GM12878 (cell line): Measurements from ENCODE around the gene SPINK13. TPM values are rescaled to one million over a fixed set of nuclear protein-coding genes. Genes with fewer than 3 reads are reported as not detected.

Experiments
- ATAC-seq: fragments of 200-7000 bp; cut with Tn5 transposase; 3 replicates; pipeline ENCODE4 v1.9.1; 2020; ENCODE audit warnings: mild to moderate bottlenecking, moderate library complexity
- BruUV-seq: library from RNA; stranded (reverse); fragments of 400-500 nt; replicated peaks from 2 replicates; lab custom pipeline; 2021; lab: Mats Ljungman, UMichigan
- CTCF ChIA-PET: fragments of 300-600 bp; sonication (Branson Sonifier 250); formaldehyde crosslinking; extraction: SDS; loops from one replicate; lab custom pipeline; 2021; ENCODE audit warnings: inconsistent platforms; lab: Yijun Ruan, JAX
- POLR2A ChIA-PET: fragments of 350-600 bp; formaldehyde crosslinking; extraction: SDS; loops from one replicate; lab custom pipeline; 2021; ENCODE audit warnings: inconsistent platforms; lab: Charles Lee
- RAD21 ChIA-PET: fragments of 300-600 bp; sonication (Branson Sonifier 250); formaldehyde crosslinking; loops from one replicate; lab custom pipeline; 2023; ENCODE audit warnings: antibody characterized with exemption; ENCODE audit not compliant: unreplicated experiment; lab: Charles Lee
- SMC1A ChIA-PET: fragments of 300-600 bp; sonication (Branson Sonifier 250); formaldehyde crosslinking; loops from one replicate; lab custom pipeline; 2023; ENCODE audit not compliant: unreplicated experiment, uncharacterized antibody; lab: Charles Lee
- DNase-seq: peaks from one replicate; pipeline ENCODE4 v3.0.0-alpha.2; 2011; ENCODE audit warnings: low read depth, low spot score
- FAIRE-seq: peaks from 3 replicates; lab custom pipeline; 2011; peaks lifted over from hg19 to GRCh38; lab: Jason Lieb, UNC
- H2AFZ ChIP-seq: 2 replicates; pipeline ENCODE4 v1.6.0; 2011; ENCODE audit warnings: low read depth, low read length, control low read depth; ENCODE audit not compliant: control insufficient read depth
- H3K27ac ChIP-seq: 2 replicates; pipeline ENCODE4 v1.5.1; 2011; ENCODE audit warnings: control low read depth; ENCODE audit not compliant: control insufficient read depth, insufficient read depth
- H3K27me3 ChIP-seq, 2 experiments: replicated peaks in 1 of 2; 2 replicates each; pipeline versions ENCODE4 v1.6.0 to v1.6.1; 2011; ENCODE audit warnings: low read length in 1 of 2; ENCODE audit not compliant: control insufficient read depth in 2 of 2, insufficient read depth in 2 of 2
- H3K36me3 ChIP-seq, 2 experiments: 2 replicates each; pipeline ENCODE4 v1.5.1; 2011; ENCODE audit warnings: low read length in 1 of 2; ENCODE audit not compliant: control insufficient read depth in 2 of 2, insufficient read depth in 2 of 2
- H3K4me1 ChIP-seq: 2 replicates; pipeline ENCODE4 v1.6.1; 2011; ENCODE audit warnings: mild to moderate bottlenecking, low read length, moderate library complexity, mixed read lengths; ENCODE audit not compliant: control insufficient read depth, insufficient read depth
- H3K4me2 ChIP-seq: 2 replicates; pipeline ENCODE4 v1.6.0; 2011; ENCODE audit warnings: control low read depth; ENCODE audit not compliant: control insufficient read depth, insufficient read depth
- H3K4me3 ChIP-seq: fragments of 200-600 bp; sonication (generic); 2 replicates; pipeline ENCODE4 v1.5.1; 2016
- H3K79me2 ChIP-seq: 2 replicates; pipeline ENCODE4 v1.6.0; 2011; ENCODE audit warnings: low read length; ENCODE audit not compliant: control insufficient read depth, insufficient read depth
- H3K9ac ChIP-seq: 2 replicates; pipeline ENCODE4 v1.8.0; 2011; ENCODE audit warnings: low read length, control low read depth, mixed read lengths; ENCODE audit not compliant: control insufficient read depth, insufficient read depth
- H3K9me3 ChIP-seq: replicated peaks from 3 replicates; pipeline ENCODE4 v1.5.1; 2011; ENCODE audit warnings: mild to moderate bottlenecking, low read length; ENCODE audit not compliant: control insufficient read depth, insufficient read depth
- H4K20me1 ChIP-seq: 2 replicates; pipeline ENCODE4 v1.6.0; 2011; ENCODE audit not compliant: control insufficient read depth, insufficient read depth
- ATF7 ChIP-seq: fragments of 450-650 bp; IDR thresholded peaks from 2 replicates; pipeline ENCODE4 v1.6.1; 2016; ENCODE audit warnings: low read depth, mild to moderate bottlenecking
- BHLHE40 ChIP-seq, 2 experiments: fragments of 450-650 bp in 1 of 2; IDR thresholded peaks; 2 replicates each; pipeline ENCODE4 v1.6.1; 2011 to 2017; ENCODE audit warnings: low read depth in 2 of 2, borderline replicate concordance in 1 of 2, improper control_type of control experiment in 1 of 2, low read length in 1 of 2, mild to moderate bottlenecking in 1 of 2
- CHD4 ChIP-seq: fragments of 200-600 bp; sonication (generic); IDR thresholded peaks from 2 replicates; pipeline ENCODE4 v1.6.1; 2016; ENCODE audit warnings: mild to moderate bottlenecking
- EED ChIP-seq: sonication (generic); IDR thresholded peaks from 2 replicates; pipeline ENCODE4 v1.6.1; 2016; ENCODE audit warnings: antibody characterized with exemption, low read depth
- IRF3 ChIP-seq: fragments of 450-650 bp; IDR thresholded peaks from 2 replicates; pipeline ENCODE4 v1.6.1; 2014; ENCODE audit warnings: mild to moderate bottlenecking
- IRF5 ChIP-seq: fragments of 450-650 bp; IDR thresholded peaks from 2 replicates; pipeline ENCODE4 v1.6.1; 2017; ENCODE audit warnings: borderline replicate concordance
- REST ChIP-seq: IDR thresholded peaks from 2 replicates; pipeline ENCODE4 v1.6.1; 2012; ENCODE audit warnings: mild to moderate bottlenecking, low read depth, low read length
- SP1 ChIP-seq: IDR thresholded peaks from one replicate; pipeline ENCODE4 v1.6.1; 2011; ENCODE audit warnings: low read depth, low read length
- SREBF2 ChIP-seq: IDR thresholded peaks from 2 replicates; pipeline ENCODE4 v1.6.1; 2012; ENCODE audit warnings: mild to moderate bottlenecking, low read length
- TCF3 ChIP-seq: IDR thresholded peaks from 2 replicates; pipeline ENCODE4 v1.6.1; 2012; ENCODE audit warnings: low read depth, mild to moderate bottlenecking, low read length, borderline replicate concordance; ENCODE audit not compliant: insufficient read depth
- ZBED1 ChIP-seq: IDR thresholded peaks from 2 replicates; pipeline ENCODE4 v1.6.1; 2016; ENCODE audit warnings: borderline replicate concordance
- ZNF622 ChIP-seq: fragments of 450-650 bp; IDR thresholded peaks from 2 replicates; pipeline ENCODE4 v1.6.1; 2017; ENCODE audit warnings: mild to moderate bottlenecking, inconsistent platforms
- WGBS: methylation state at CpG from one replicate; pipeline ENCODE4 v1.1.6; 2016; ENCODE audit warnings: low lambda C conversion rate; ENCODE audit not compliant: insufficient replicate concordance, insufficient coverage; ENCODE audit errors: missing lambda C conversion rate; 5-methylcytosine and 5-hydroxymethylcytosine counted together
- in situ Hi-C: fragments of 300-500 bp; cut with MboI; formaldehyde crosslinking; loops from 9 replicates; pipeline ENCODE4 v1.14.3; 2018; ENCODE audit warnings: mixed read lengths
- intact Hi-C: fragments of 100-400 bp; cut with micrococcal nuclease; formaldehyde crosslinking; loops from one replicate; pipeline ENCODE4 v1.14.2; 2022; ENCODE audit not compliant: unreplicated experiment
- polyA plus RNA-seq, 11 experiments: library from polyadenylated mRNA; depleted of rRNA in 4 of 11; unstranded in 6 of 11; stranded (reverse) in 5 of 11; fragments of >200 nt; fragmentation: Nextera tagmentation in 4 of 11; fragmentation: Illumina TruSeq in 1 of 11; extraction: Ambion mirVana in 4 of 11; extraction: Trizol in 1 of 11; gene quantifications; 1 replicate in 1 of 11; 2 replicates in 10 of 11; pipeline versions ENCODE4 v1.2.1 to v1.2.3, GENCODE V29; 2011 to 2016; ENCODE audit warnings: inconsistent platforms in 2 of 11, missing spikeins in 2 of 11, low read depth in 1 of 11
- total RNA-seq, 4 experiments: library from RNA; depleted of rRNA in 3 of 4; stranded (reverse); fragments of >200 nt in 3 of 4; fragmentation: Illumina TruSeq in 1 of 4; extraction: Trizol in 1 of 4; gene quantifications; 2 replicates each; pipeline versions ENCODE4 v1.2.1 to v1.2.3, GENCODE V29; 2013 to 2021
- TF ChIP-seq, protein P1 (sequence below): fragments of 450-650 bp; IDR thresholded peaks from 2 replicates; pipeline ENCODE4 v1.6.1; 2018; ENCODE audit warnings: mild to moderate bottlenecking, low read depth, moderate library complexity; ENCODE audit not compliant: partially characterized antibody
- TF ChIP-seq, protein P2 (sequence below): fragments of 450-650 bp; IDR thresholded peaks from 2 replicates; pipeline ENCODE4 v1.6.1; 2017; ENCODE audit warnings: antibody characterized with exemption, mild to moderate bottlenecking, moderate library complexity

SPINK13 gene
- total and polyA plus RNA-seq, 10 of the 15 experiments (the other 5 are each of a cell fraction or from before 2014, with no cell fraction given) = 0.15 to 0.16 TPM; not detected in 8

DNA sequence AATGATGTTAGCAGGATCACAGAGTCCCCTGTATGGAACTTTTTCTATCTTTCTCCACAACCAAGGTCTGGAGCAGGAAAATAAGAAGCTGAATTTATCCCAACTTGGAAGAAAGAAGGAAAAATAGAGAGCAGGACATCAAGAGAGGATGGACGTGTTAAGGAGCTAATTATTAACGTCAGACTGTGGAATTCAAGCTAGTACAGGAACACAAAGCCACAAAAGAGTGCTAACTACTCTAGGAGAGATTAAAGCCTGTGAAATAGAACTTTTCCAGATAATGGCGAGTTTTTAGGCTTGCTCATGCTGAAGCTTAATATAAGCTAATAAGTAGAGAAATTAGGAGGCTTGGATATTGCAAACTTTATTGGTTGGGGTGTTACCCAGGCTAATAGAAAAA is 632 bp upstream of the SPINK13 start:
- no peak overlapping the region for H3K4me3 ChIP-seq
- no peak for DNase-seq
- RAD21 ChIA-PET = no interaction called here
- no peak overlapping the region for H2AFZ ChIP-seq
- in situ Hi-C loops = no loop called here
- POLR2A ChIA-PET = no interaction called here
- no peak for FAIRE-seq
- no peak overlapping the region for H3K9ac ChIP-seq
- no peaks in the 10 kb centered on the region for H3K27me3 ChIP-seq
- H3K4me2 ChIP-seq = no peak overlapping the region
- CTCF ChIA-PET = no interaction called here
- H3K79me2 ChIP-seq = no peaks in the 10 kb centered on the region
- H4K20me1 ChIP-seq = no peaks in the 10 kb centered on the region
- no peaks in the 10 kb centered on the region for H3K4me1 ChIP-seq
- no peak overlapping the region for H3K27ac ChIP-seq
- no peaks in the 10 kb centered on the region for H3K9me3 ChIP-seq
- BruUV-seq = no TSS peak
- no peak for ATAC-seq
- intact Hi-C loops = no loop called here
- H3K36me3 ChIP-seq = no peaks in the 10 kb centered on the region
- 0% methylated on average over 3 of the region's 3 CpGs for WGBS
- SMC1A ChIA-PET = no interaction called here
- no peak for TF ChIP-seq IRF3
- TF ChIP-seq, protein P1, sequence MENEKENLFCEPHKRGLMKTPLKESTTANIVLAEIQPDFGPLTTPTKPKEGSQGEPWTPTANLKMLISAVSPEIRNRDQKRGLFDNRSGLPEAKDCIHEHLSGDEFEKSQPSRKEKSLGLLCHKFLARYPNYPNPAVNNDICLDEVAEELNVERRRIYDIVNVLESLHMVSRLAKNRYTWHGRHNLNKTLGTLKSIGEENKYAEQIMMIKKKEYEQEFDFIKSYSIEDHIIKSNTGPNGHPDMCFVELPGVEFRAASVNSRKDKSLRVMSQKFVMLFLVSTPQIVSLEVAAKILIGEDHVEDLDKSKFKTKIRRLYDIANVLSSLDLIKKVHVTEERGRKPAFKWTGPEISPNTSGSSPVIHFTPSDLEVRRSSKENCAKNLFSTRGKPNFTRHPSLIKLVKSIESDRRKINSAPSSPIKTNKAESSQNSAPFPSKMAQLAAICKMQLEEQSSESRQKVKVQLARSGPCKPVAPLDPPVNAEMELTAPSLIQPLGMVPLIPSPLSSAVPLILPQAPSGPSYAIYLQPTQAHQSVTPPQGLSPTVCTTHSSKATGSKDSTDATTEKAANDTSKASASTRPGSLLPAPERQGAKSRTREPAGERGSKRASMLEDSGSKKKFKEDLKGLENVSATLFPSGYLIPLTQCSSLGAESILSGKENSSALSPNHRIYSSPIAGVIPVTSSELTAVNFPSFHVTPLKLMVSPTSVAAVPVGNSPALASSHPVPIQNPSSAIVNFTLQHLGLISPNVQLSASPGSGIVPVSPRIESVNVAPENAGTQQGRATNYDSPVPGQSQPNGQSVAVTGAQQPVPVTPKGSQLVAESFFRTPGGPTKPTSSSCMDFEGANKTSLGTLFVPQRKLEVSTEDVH = no peak
- no peak for TF ChIP-seq ZBED1
- TF ChIP-seq CHD4 = no peak
- TF ChIP-seq EED = no peak
- no peak for TF ChIP-seq REST
- no peak for TF ChIP-seq BHLHE40 (IDR thresholded peaks at IDR 0.05; ENCODE audit: borderline replicate concordance in 1 of 2, low read depth in 2 of 2, low read length in 1 of 2)
- no peak for TF ChIP-seq ZNF622
- TF ChIP-seq, protein P2, sequence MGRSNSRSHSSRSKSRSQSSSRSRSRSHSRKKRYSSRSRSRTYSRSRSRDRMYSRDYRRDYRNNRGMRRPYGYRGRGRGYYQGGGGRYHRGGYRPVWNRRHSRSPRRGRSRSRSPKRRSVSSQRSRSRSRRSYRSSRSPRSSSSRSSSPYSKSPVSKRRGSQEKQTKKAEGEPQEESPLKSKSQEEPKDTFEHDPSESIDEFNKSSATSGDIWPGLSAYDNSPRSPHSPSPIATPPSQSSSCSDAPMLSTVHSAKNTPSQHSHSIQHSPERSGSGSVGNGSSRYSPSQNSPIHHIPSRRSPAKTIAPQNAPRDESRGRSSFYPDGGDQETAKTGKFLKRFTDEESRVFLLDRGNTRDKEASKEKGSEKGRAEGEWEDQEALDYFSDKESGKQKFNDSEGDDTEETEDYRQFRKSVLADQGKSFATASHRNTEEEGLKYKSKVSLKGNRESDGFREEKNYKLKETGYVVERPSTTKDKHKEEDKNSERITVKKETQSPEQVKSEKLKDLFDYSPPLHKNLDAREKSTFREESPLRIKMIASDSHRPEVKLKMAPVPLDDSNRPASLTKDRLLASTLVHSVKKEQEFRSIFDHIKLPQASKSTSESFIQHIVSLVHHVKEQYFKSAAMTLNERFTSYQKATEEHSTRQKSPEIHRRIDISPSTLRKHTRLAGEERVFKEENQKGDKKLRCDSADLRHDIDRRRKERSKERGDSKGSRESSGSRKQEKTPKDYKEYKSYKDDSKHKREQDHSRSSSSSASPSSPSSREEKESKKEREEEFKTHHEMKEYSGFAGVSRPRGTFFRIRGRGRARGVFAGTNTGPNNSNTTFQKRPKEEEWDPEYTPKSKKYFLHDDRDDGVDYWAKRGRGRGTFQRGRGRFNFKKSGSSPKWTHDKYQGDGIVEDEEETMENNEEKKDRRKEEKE = no peak
- TF ChIP-seq IRF5 = no peak
- TF ChIP-seq ATF7 = no peak
- no peak for TF ChIP-seq TCF3
- TF ChIP-seq SP1 = no peak
- TF ChIP-seq SREBF2 = no peak
